ENCODE data around the gene UPF1.

DNA sequence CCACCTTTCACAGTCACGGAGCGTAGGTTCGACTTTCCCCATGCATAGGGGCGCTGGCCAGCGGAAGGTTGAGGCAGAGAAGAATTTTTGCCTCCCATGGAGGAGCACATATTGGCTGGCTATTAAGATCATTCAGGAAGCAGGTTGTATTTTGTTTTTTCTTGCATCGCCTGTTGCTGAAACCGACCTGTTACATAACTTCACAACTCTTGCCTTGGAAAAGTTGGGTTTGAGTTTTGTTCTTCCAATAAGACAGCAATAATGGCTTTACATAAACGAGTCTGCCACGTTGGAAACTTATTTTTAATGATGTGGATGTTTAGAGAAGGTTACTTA, 1.4 kb downstream of the UPF1 start:
- TF ChIP-seq POLR2A (IDR thresholded peaks at IDR 0.05), result no peak
- TF ChIP-seq, protein P1, sequence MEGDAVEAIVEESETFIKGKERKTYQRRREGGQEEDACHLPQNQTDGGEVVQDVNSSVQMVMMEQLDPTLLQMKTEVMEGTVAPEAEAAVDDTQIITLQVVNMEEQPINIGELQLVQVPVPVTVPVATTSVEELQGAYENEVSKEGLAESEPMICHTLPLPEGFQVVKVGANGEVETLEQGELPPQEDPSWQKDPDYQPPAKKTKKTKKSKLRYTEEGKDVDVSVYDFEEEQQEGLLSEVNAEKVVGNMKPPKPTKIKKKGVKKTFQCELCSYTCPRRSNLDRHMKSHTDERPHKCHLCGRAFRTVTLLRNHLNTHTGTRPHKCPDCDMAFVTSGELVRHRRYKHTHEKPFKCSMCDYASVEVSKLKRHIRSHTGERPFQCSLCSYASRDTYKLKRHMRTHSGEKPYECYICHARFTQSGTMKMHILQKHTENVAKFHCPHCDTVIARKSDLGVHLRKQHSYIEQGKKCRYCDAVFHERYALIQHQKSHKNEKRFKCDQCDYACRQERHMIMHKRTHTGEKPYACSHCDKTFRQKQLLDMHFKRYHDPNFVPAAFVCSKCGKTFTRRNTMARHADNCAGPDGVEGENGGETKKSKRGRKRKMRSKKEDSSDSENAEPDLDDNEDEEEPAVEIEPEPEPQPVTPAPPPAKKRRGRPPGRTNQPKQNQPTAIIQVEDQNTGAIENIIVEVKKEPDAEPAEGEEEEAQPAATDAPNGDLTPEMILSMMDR (IDR thresholded peaks at IDR 0.05), result no peak

All from upper lobe of left lung (tissue), 4 donors.